ENCODE results near the gene GALNT2.

DNA sequence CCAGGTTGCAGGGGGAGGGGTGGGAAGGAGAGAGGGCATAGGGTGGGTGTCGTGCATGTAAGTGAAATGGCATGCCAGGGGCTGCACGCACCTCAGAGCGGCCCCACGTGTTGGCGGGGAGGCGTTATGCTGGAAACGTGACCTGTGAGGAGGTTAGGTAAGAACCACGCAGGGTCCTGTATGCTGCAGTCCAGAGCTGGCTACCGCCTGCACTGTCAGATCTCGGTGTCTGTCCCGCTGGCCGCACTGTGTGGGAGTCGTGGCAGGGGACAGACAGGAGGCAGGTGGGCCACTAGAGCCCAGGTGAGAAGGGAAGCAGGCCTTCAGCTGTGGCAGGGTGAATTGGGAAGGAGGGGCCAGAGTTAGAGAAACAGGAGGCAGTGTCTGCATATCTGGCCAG is 79.7 kb downstream of the GALNT2 start:
- no peak for TF ChIP-seq CTCF (IDR thresholded peaks at IDR 0.05)
- no peak for TF ChIP-seq ZFX (IDR thresholded peaks at IDR 0.05; ENCODE audit: borderline replicate concordance)
